Measurements from ENCODE around the gene CCDC146. TPM values are rescaled to one million over a fixed set of nuclear protein-coding genes. Genes with fewer than 3 reads are reported as not detected.
"Not testable (repeated sequence)": the region's sequence is repeated elsewhere in the genome, so short reads cannot be mapped to it uniquely, and the experiment has no call there.

CCDC146 gene
- total and polyA plus RNA-seq, 9 of the 15 experiments (the other 6 are each of a cell fraction or from before 2014, with no cell fraction given) = 0.10 to 0.98 (median 0.26) TPM; not detected in 1

- H3K9ac ChIP-seq (ENCODE audit: insufficient read depth in 1 of 2, low read depth in 2 of 2, low read length in 2 of 2); H3K36me3 ChIP-seq (ENCODE audit: control insufficient read depth, insufficient read depth, low read length); H3K79me2 ChIP-seq (ENCODE audit: control insufficient read depth, insufficient read depth, low read length); H3K4me2 ChIP-seq (ENCODE audit: insufficient read depth, low read length); intact Hi-C loops (cut with micrococcal nuclease); CTCF ChIA-PET (ENCODE audit: low intra/inter-chr PET ratio); in situ Hi-C loops (cut with MboI); POLR2A ChIA-PET; H3K27ac ChIP-seq (ENCODE audit: extremely low read depth, low read depth, low read length); H3K9me3 ChIP-seq (replicated peaks; ENCODE audit: control insufficient read depth, insufficient read depth, low read depth, low read length); FAIRE-seq; H3K4me1 ChIP-seq (replicated peaks in 1 of 2; ENCODE audit: control insufficient read depth in 2 of 2, insufficient read depth in 2 of 2, low read length in 2 of 2); DNase-seq (ENCODE audit: extremely low read depth in 1 of 4, low spot score in 3 of 4); H2AFZ ChIP-seq (ENCODE audit: low read depth, low read length); H3K9me1 ChIP-seq (ENCODE audit: control insufficient read depth, insufficient read depth, low read length); H4K20me1 ChIP-seq (replicated peaks; ENCODE audit: control insufficient read depth, insufficient read depth, low read length); ATAC-seq; H3K27me3 ChIP-seq (ENCODE audit: control insufficient read depth in 2 of 2, insufficient read depth in 2 of 2, low read length in 2 of 2); H3K4me3 ChIP-seq; BruUV-seq (replicated peaks): not testable (repeated sequence)
These were observed 43.3 kb upstream of the CCDC146 start for GRCh38 chr7:77079112-77079511.

- DNase-seq (ENCODE audit: extremely low read depth in 1 of 4, low spot score in 3 of 4); FAIRE-seq; H3K4me3 ChIP-seq; ATAC-seq; H3K27me3 ChIP-seq (ENCODE audit: control insufficient read depth in 2 of 2, insufficient read depth in 2 of 2, low read length in 2 of 2); H3K9me3 ChIP-seq (replicated peaks; ENCODE audit: control insufficient read depth, insufficient read depth, low read depth, low read length); H3K9me1 ChIP-seq (ENCODE audit: control insufficient read depth, insufficient read depth, low read length); CTCF ChIA-PET (ENCODE audit: low intra/inter-chr PET ratio); in situ Hi-C loops (cut with MboI); H4K20me1 ChIP-seq (replicated peaks; ENCODE audit: control insufficient read depth, insufficient read depth, low read length); H2AFZ ChIP-seq (ENCODE audit: low read depth, low read length); H3K27ac ChIP-seq (ENCODE audit: extremely low read depth, low read depth, low read length); H3K4me1 ChIP-seq (replicated peaks in 1 of 2; ENCODE audit: control insufficient read depth in 2 of 2, insufficient read depth in 2 of 2, low read length in 2 of 2); H3K4me2 ChIP-seq (ENCODE audit: insufficient read depth, low read length); BruUV-seq (replicated peaks); POLR2A ChIA-PET; intact Hi-C loops (cut with micrococcal nuclease); H3K79me2 ChIP-seq (ENCODE audit: control insufficient read depth, insufficient read depth, low read length); H3K9ac ChIP-seq (ENCODE audit: insufficient read depth in 1 of 2, low read depth in 2 of 2, low read length in 2 of 2); H3K36me3 ChIP-seq (ENCODE audit: control insufficient read depth, insufficient read depth, low read length): not testable (repeated sequence)
- 46% methylated on average over 4 of the region's 5 CpGs for WGBS (ENCODE audit: insufficient coverage, low coverage, missing lambda C conversion rate)
These were observed 42.8 kb upstream of the CCDC146 start for GRCh38 chr7:77079624-77080023.

GRCh38 chr7:77080236-77080635 lies 42.2 kb upstream of the CCDC146 start:
- H2AFZ ChIP-seq (ENCODE audit: low read depth, low read length); H3K4me1 ChIP-seq (replicated peaks in 1 of 2; ENCODE audit: control insufficient read depth in 2 of 2, insufficient read depth in 2 of 2, low read length in 2 of 2); H3K36me3 ChIP-seq (ENCODE audit: control insufficient read depth, insufficient read depth, low read length); H3K4me3 ChIP-seq; in situ Hi-C loops (cut with MboI); intact Hi-C loops (cut with micrococcal nuclease); H3K79me2 ChIP-seq (ENCODE audit: control insufficient read depth, insufficient read depth, low read length); FAIRE-seq; CTCF ChIA-PET (ENCODE audit: low intra/inter-chr PET ratio); H3K9me1 ChIP-seq (ENCODE audit: control insufficient read depth, insufficient read depth, low read length); BruUV-seq (replicated peaks); H3K9ac ChIP-seq (ENCODE audit: insufficient read depth in 1 of 2, low read depth in 2 of 2, low read length in 2 of 2); H3K9me3 ChIP-seq (replicated peaks; ENCODE audit: control insufficient read depth, insufficient read depth, low read depth, low read length); H3K4me2 ChIP-seq (ENCODE audit: insufficient read depth, low read length); ATAC-seq; H3K27ac ChIP-seq (ENCODE audit: extremely low read depth, low read depth, low read length); DNase-seq (ENCODE audit: extremely low read depth in 1 of 4, low spot score in 3 of 4); H4K20me1 ChIP-seq (replicated peaks; ENCODE audit: control insufficient read depth, insufficient read depth, low read length); POLR2A ChIA-PET; H3K27me3 ChIP-seq (ENCODE audit: control insufficient read depth in 2 of 2, insufficient read depth in 2 of 2, low read length in 2 of 2): not testable (repeated sequence)
- WGBS (ENCODE audit: insufficient coverage, low coverage, missing lambda C conversion rate) = no CpG with 5 or more reads among the region's 2 CpGs

GRCh38 chr7:77082192-77082591 lies 40.2 kb upstream of the CCDC146 start:
- H2AFZ ChIP-seq (ENCODE audit: low read depth, low read length); CTCF ChIA-PET (ENCODE audit: low intra/inter-chr PET ratio); POLR2A ChIA-PET; H3K4me1 ChIP-seq (replicated peaks in 1 of 2; ENCODE audit: control insufficient read depth in 2 of 2, insufficient read depth in 2 of 2, low read length in 2 of 2); H3K9me3 ChIP-seq (replicated peaks; ENCODE audit: control insufficient read depth, insufficient read depth, low read depth, low read length); H3K9me1 ChIP-seq (ENCODE audit: control insufficient read depth, insufficient read depth, low read length); H3K27me3 ChIP-seq (ENCODE audit: control insufficient read depth in 2 of 2, insufficient read depth in 2 of 2, low read length in 2 of 2); H3K4me3 ChIP-seq; ATAC-seq; H3K79me2 ChIP-seq (ENCODE audit: control insufficient read depth, insufficient read depth, low read length); intact Hi-C loops (cut with micrococcal nuclease); H4K20me1 ChIP-seq (replicated peaks; ENCODE audit: control insufficient read depth, insufficient read depth, low read length); H3K9ac ChIP-seq (ENCODE audit: insufficient read depth in 1 of 2, low read depth in 2 of 2, low read length in 2 of 2); FAIRE-seq; in situ Hi-C loops (cut with MboI); H3K36me3 ChIP-seq (ENCODE audit: control insufficient read depth, insufficient read depth, low read length); H3K27ac ChIP-seq (ENCODE audit: extremely low read depth, low read depth, low read length); DNase-seq (ENCODE audit: extremely low read depth in 1 of 4, low spot score in 3 of 4); BruUV-seq (replicated peaks); H3K4me2 ChIP-seq (ENCODE audit: insufficient read depth, low read length): not testable (repeated sequence)
- WGBS (ENCODE audit: insufficient coverage, low coverage, missing lambda C conversion rate) = 57% methylated on average over 1 of the region's 1 CpG

Data from K562 (cell line).